Gastrocnemius medialis (tissue), 4 donors: ENCODE measurements around the gene NPY2R.

Experiments used
- CTCF ChIP-seq, 5 experiments: fragments of 450-650 bp in 3 of 5; fragments of 200-600 bp in 2 of 5; sonication (generic) in 2 of 5; IDR thresholded peaks in 4 of 5; conservative IDR thresholded peaks in 1 of 5; 1 replicate in 4 of 5; 2 replicates in 1 of 5; pipeline ENCODE4 v1.5.1; 2016 to 2019; ENCODE audit warnings: antibody characterized with exemption in 5 of 5, mild to moderate bottlenecking in 3 of 5, moderate library complexity in 3 of 5
- POLR2A ChIP-seq, 2 donors: fragments of 450-650 bp; IDR thresholded peaks; one replicate each; pipeline ENCODE4 v1.6.1; 2017; ENCODE audit warnings: antibody characterized with exemption in 2 of 2, mild to moderate bottlenecking in 2 of 2, moderate library complexity in 2 of 2

- TF ChIP-seq POLR2A (IDR thresholded peaks at IDR 0.05): no peak
- no peak for TF ChIP-seq CTCF (IDR thresholded peaks at IDR 0.05 in 4 of 5, conservative IDR thresholded peaks at IDR 0.05 in 1 of 5)
These were observed 11.6 kb downstream of the NPY2R start for GRCh38 chr4:155220025-155220424.
